BE2C (cell line): ENCODE results near the gene LRP10.

Source experiments
- DNase-seq: peaks from one replicate; pipeline ENCODE4 v3.0.0-alpha.2; 2020
- H3K27me3 ChIP-seq: fragments of 250-450 bp; sonication (Bioruptor Pico); 2 replicates; pipeline ENCODE4 v1.5.1; 2020; ENCODE audit warnings: mild to moderate bottlenecking
- H3K36me3 ChIP-seq: fragments of 250-450 bp; sonication (Bioruptor Pico); 2 replicates; pipeline ENCODE4 v1.5.1; 2020; ENCODE audit warnings: mild to moderate bottlenecking
- H3K4me1 ChIP-seq: fragments of 250-450 bp; sonication (Bioruptor Pico); 2 replicates; pipeline ENCODE4 v1.5.1; 2020
- H3K4me3 ChIP-seq: 2 replicates; pipeline ENCODE4 v1.5.1; 2011; ENCODE audit warnings: low read depth, low read length
- H3K9me3 ChIP-seq: fragments of 250-450 bp; sonication (Bioruptor Pico); 2 replicates; pipeline ENCODE4 v1.5.1; 2020
- TF ChIP-seq, protein P1 (sequence below): IDR thresholded peaks from 2 replicates; pipeline ENCODE4 v1.5.1; 2012; ENCODE audit warnings: mild to moderate bottlenecking, low read depth, low read length

LRP10 gene

DNA sequence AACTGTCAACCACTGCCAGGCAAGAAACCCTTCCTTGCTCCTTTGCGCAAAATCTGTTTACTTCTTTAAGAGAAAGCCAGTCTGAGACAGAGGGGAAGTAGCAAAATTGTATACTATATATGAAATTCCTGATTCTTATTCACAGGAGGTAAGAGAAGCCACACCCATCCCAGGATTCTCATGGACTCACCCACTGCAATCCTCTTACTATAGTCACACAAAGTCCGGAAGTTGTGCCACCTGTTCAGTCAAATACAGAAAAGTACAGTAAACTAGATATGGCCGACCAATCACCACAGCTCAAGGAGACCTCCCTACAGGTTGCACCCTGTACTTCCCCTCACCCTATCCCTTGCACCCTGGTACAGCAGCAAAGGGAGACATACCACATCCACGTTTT, 54.8 kb downstream of the LRP10 start:
- Histone ChIP-seq H3K9me3 (no peaks in the 10 kb centered on the region), H3K4me3 (no peak overlapping the region), H3K27me3 (no peaks in the 10 kb centered on the region), H3K4me1 (no peaks in the 10 kb centered on the region; the same call in 1 of the 2 replicates), H3K36me3 (peaks cover 47% of the 10 kb centered on the region)
- DNase-seq, result no peak
- TF ChIP-seq, protein P1, sequence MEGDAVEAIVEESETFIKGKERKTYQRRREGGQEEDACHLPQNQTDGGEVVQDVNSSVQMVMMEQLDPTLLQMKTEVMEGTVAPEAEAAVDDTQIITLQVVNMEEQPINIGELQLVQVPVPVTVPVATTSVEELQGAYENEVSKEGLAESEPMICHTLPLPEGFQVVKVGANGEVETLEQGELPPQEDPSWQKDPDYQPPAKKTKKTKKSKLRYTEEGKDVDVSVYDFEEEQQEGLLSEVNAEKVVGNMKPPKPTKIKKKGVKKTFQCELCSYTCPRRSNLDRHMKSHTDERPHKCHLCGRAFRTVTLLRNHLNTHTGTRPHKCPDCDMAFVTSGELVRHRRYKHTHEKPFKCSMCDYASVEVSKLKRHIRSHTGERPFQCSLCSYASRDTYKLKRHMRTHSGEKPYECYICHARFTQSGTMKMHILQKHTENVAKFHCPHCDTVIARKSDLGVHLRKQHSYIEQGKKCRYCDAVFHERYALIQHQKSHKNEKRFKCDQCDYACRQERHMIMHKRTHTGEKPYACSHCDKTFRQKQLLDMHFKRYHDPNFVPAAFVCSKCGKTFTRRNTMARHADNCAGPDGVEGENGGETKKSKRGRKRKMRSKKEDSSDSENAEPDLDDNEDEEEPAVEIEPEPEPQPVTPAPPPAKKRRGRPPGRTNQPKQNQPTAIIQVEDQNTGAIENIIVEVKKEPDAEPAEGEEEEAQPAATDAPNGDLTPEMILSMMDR, result no peak

DNA sequence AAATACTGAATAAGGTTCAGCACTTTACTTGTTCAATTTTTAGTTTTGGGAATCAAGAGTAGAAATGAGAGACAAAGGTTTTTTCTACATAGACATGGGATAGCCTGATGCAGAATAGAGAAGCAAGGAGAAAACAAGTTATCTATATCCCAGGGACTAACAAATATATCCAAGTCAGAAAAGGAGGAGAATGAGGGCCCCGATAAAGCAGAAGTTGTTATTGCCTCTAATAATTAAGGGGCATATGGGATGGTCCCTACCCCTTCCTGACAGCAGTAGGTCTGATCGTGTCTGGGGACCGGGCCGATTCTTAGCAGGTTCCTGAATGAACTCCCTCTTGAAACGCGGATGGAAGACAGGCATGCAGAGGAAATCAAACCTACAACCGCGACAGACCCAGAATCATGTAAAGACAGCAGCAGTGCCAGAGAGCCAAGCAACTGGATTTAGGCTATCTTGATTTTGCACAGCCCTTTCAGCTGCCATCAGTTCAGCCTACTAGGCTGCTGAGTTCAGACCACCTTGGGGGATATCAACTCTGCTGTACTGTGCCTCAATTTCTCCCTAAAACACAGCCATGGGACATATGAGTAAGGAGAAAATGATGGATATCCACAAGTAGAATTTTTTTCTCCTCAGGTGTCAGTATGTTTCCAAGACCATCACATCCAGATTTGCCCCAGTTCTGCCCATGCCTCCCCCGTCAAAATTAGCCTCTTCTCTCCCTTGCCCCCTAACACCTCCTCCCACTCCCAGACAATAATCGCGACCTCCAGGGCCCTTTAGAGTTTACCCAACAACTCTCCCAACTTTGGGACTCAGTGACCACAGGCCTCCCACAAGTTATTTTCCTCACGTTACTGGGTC, 56.9 kb downstream of the LRP10 start:
- Histone ChIP-seq H3K36me3 (peaks cover 30% of the 10 kb centered on the region), H3K27me3 (no peaks in the 10 kb centered on the region), H3K9me3 (no peaks in the 10 kb centered on the region), H3K4me1 (no peaks in the 10 kb centered on the region; the same call in 1 of the 2 replicates), H3K4me3 (peak overlapping the region; percentile 99)
- DNase-seq, result no peak
- TF ChIP-seq, protein P1, result no peak

DNA sequence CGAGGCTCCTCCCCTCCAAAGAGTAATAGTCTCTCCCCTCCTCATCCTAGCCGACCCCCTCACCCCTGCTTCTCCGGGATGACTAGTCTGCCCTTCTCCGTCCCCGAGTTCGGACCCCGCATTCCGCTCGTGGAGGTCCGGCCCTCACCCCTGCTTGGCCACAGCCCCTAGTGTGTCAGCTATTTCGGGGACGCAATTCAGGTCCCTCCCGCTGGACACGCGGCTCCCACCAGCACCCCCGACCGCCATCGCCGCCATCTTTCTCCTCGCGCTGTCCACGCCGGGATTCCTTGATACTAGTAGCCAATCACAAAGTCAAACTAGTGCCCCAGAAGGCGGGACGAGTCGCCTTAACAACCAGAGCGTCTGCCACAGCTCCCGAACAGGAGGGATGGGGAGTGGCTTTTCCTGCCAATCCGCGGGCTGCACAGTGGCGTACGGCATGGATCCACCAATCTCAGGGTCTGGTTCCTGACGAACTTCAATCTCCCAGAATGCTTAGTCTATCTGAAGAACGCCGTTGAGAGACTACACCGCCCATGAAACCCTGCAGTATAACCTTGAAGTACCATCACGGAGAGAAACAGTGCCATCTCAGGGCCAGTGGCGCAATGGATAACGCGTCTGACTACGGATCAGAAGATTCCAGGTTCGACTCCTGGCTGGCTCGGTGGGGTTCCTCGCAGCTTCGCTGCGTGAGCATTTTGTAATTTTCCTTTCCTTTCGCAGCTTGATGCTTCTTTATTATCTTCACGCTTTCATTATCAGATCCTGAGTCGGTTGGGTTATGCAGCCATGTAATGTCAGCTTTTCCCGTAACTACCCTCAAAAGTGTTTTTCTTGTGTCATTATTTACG, 57.8 kb downstream of the LRP10 start, which contains the start of gene PRMT5:
PRMT5 (minus strand) TSS at position 273 of the 857 bp plus-strand sequence; CDS start at position 258, 15 bp downstream.
- peak within 1 kb of the TSS; percentile 99 for H3K4me3 ChIP-seq

DNA sequence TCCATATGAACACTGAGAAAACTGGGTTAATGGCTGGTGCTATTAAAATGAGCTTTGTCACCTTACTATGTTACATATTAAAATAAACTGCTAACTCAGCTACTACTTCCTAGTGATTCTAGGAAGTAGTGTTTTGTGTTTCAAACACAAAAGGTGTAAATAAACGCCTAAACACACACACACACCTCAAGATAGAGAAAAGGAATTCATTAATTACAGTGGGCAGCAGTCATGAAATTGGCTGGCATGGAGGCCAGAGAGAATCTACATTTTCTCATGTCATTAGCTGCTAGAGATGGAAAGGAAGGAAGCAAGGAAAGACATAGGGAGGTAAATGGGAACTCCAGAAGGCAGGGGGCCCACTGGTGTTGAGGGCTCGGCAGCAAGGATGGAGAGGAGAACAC, 58.4 kb downstream of the LRP10 start:
- no peaks in the 10 kb centered on the region for H3K9me3 ChIP-seq
- DNase-seq, result no peak
- TF ChIP-seq, protein P1, result no peak
- no peaks in the 10 kb centered on the region for H3K27me3 ChIP-seq
- H3K4me1 ChIP-seq, result no peaks in the 10 kb centered on the region; the same call in 1 of the 2 replicates
- peaks cover 16% of the 10 kb centered on the region; the same call in 1 of the 2 replicates for H3K36me3 ChIP-seq
- H3K4me3 ChIP-seq, result peak overlapping the region; percentile 72

More for the DNA sequence above, 57.8 kb downstream of the LRP10 start, which contains the start of gene PRMT5:
- Histone ChIP-seq H3K27me3 (no peaks in the 10 kb centered on the region), H3K9me3 (no peaks in the 10 kb centered on the region), H3K4me1 (no peaks in the 10 kb centered on the region; the same call in 1 of the 2 replicates), H3K36me3 (peaks cover 21% of the 10 kb centered on the region)
- DNase-seq, result peak; percentile 99
- TF ChIP-seq, protein P1, result no peak
